HepG2 (cell line): ENCODE results near the gene TF. TPM values are rescaled to one million over a fixed set of nuclear protein-coding genes. Genes with fewer than 3 reads are reported as not detected.

Experiments used
- IRF1 ChIP-seq: sonication (generic); formaldehyde crosslinking; IDR thresholded peaks from 2 replicates; pipeline ENCODE4 v1.4.0; 2020; ENCODE audit warnings: low read depth, mild to moderate bottlenecking, missing genetic modification reagents
- KLF12 ChIP-seq: sonication (generic); formaldehyde crosslinking; IDR thresholded peaks from 2 replicates; pipeline ENCODE4 v1.4.0; 2020; ENCODE audit warnings: missing genetic modification reagents, borderline replicate concordance
- NFIB ChIP-seq: sonication (generic); formaldehyde crosslinking; IDR thresholded peaks from 2 replicates; pipeline ENCODE4 v1.9.0; 2021; ENCODE audit warnings: missing genetic modification reagents, mild to moderate bottlenecking, borderline replicate concordance
- PAX8 ChIP-seq: sonication (generic); formaldehyde crosslinking; IDR thresholded peaks from 2 replicates; pipeline ENCODE4 v1.8.0; 2022; ENCODE audit warnings: mild to moderate bottlenecking, missing genetic modification reagents, borderline replicate concordance
- PRPF4 ChIP-seq: fragments of 200-400 bp; formaldehyde crosslinking; IDR thresholded peaks from 2 replicates; pipeline ENCODE4 v1.6.1; 2016; ENCODE audit warnings: low read length, low read depth; ENCODE audit not compliant: poor library complexity, severe bottlenecking
- SALL2 ChIP-seq: sonication (generic); formaldehyde crosslinking; IDR thresholded peaks from 2 replicates; pipeline ENCODE4 v1.8.1; 2023; ENCODE audit warnings: mild to moderate bottlenecking, missing genetic modification reagents, inconsistent platforms
- ZBTB46 ChIP-seq: sonication (generic); formaldehyde crosslinking; IDR thresholded peaks from 2 replicates; pipeline ENCODE4 v1.4.0; 2020; ENCODE audit warnings: mild to moderate bottlenecking, missing genetic modification reagents, borderline replicate concordance
- ZKSCAN5 ChIP-seq: sonication (generic); formaldehyde crosslinking; IDR thresholded peaks from 2 replicates; pipeline ENCODE4 v1.5.1; 2020; ENCODE audit warnings: mild to moderate bottlenecking, missing genetic modification reagents
- ZMYM4 ChIP-seq: sonication (generic); formaldehyde crosslinking; IDR thresholded peaks from 2 replicates; pipeline ENCODE4 v1.8.1; 2023; ENCODE audit warnings: mild to moderate bottlenecking, missing genetic modification reagents
- ZNF224 ChIP-seq: sonication (generic); formaldehyde crosslinking; IDR thresholded peaks from 2 replicates; pipeline ENCODE4 v1.5.0; 2020; ENCODE audit warnings: mild to moderate bottlenecking, missing genetic modification reagents
- ZNF672 ChIP-seq: sonication (generic); formaldehyde crosslinking; IDR thresholded peaks from 2 replicates; pipeline ENCODE4 v1.8.1; 2022; ENCODE audit warnings: missing genetic modification reagents
- ZNF777 ChIP-seq: sonication (generic); formaldehyde crosslinking; IDR thresholded peaks from 2 replicates; pipeline ENCODE4 v1.4.0; 2020; ENCODE audit warnings: missing genetic modification reagents
- polyA plus RNA-seq, 8 experiments: library from polyadenylated mRNA; depleted of rRNA in 3 of 8; stranded (reverse) in 7 of 8; unstranded in 1 of 8; fragments of >200 nt; fragmentation: Illumina TruSeq in 4 of 8; extraction: Trizol in 4 of 8; gene quantifications; 2 replicates each; pipeline versions ENCODE4 v1.2.1 to v1.2.3, GENCODE V29; 2011 to 2016; ENCODE audit warnings: low read depth in 4 of 8, missing spikeins in 1 of 8, mixed read lengths in 1 of 8; ENCODE audit not compliant: insufficient read depth in 1 of 8
- total RNA-seq, 5 experiments: library from RNA; depleted of rRNA; stranded (reverse); fragments of >200 nt; fragmentation: Illumina TruSeq; extraction: Trizol; gene quantifications; 2 replicates each; pipeline ENCODE4 v1.2.3, GENCODE V29; 2016; ENCODE audit warnings: low read depth in 1 of 5
- TF ChIP-seq, protein P1 (sequence below): sonication (generic); formaldehyde crosslinking; IDR thresholded peaks from 2 replicates; pipeline ENCODE4 v1.5.0; 2020; ENCODE audit warnings: mild to moderate bottlenecking, missing genetic modification reagents
- TF ChIP-seq, protein P2 (sequence below): IDR thresholded peaks from 2 replicates; pipeline ENCODE4 v1.4.0; 2020; ENCODE audit warnings: mild to moderate bottlenecking, missing genetic modification reagents
- TF ChIP-seq, protein P3 (sequence below): sonication (generic); formaldehyde crosslinking; IDR thresholded peaks from 2 replicates; pipeline ENCODE4 v1.4.0; 2020; ENCODE audit warnings: mild to moderate bottlenecking, missing genetic modification reagents, borderline replicate concordance

Gene TF
- total and polyA plus RNA-seq, 2 of the 13 experiments (the other 11 are each of a cell fraction or from before 2014, with no cell fraction given) = 10,074 to 11,821 TPM

GRCh38 chr3:133747907-133748639 is 1.9 kb downstream of the TF start (continued):
- no peak for TF ChIP-seq IRF1
- TF ChIP-seq PRPF4 = no peak
- TF ChIP-seq ZNF777 = no peak
- no peak for TF ChIP-seq ZKSCAN5 (CRISPR knock-in tag)
- TF ChIP-seq KLF12 (CRISPR knock-in tag) = no peak
- TF ChIP-seq NFIB (CRISPR knock-in tag) = no peak
- TF ChIP-seq, protein P1, sequence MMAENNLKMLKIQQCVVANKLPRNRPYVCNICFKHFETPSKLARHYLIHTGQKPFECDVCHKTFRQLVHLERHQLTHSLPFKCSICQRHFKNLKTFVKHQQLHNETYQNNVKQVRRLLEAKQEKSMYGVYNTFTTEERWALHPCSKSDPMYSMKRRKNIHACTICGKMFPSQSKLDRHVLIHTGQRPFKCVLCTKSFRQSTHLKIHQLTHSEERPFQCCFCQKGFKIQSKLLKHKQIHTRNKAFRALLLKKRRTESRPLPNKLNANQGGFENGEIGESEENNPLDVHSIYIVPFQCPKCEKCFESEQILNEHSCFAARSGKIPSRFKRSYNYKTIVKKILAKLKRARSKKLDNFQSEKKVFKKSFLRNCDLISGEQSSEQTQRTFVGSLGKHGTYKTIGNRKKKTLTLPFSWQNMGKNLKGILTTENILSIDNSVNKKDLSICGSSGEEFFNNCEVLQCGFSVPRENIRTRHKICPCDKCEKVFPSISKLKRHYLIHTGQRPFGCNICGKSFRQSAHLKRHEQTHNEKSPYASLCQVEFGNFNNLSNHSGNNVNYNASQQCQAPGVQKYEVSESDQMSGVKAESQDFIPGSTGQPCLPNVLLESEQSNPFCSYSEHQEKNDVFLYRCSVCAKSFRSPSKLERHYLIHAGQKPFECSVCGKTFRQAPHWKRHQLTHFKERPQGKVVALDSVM = no peak
- TF ChIP-seq SALL2 (CRISPR knock-in tag) = 0 out of 2 replicates have a peak, but pooled peaks have one; percentile 61
- no peak for TF ChIP-seq ZNF224
- TF ChIP-seq, protein P2, sequence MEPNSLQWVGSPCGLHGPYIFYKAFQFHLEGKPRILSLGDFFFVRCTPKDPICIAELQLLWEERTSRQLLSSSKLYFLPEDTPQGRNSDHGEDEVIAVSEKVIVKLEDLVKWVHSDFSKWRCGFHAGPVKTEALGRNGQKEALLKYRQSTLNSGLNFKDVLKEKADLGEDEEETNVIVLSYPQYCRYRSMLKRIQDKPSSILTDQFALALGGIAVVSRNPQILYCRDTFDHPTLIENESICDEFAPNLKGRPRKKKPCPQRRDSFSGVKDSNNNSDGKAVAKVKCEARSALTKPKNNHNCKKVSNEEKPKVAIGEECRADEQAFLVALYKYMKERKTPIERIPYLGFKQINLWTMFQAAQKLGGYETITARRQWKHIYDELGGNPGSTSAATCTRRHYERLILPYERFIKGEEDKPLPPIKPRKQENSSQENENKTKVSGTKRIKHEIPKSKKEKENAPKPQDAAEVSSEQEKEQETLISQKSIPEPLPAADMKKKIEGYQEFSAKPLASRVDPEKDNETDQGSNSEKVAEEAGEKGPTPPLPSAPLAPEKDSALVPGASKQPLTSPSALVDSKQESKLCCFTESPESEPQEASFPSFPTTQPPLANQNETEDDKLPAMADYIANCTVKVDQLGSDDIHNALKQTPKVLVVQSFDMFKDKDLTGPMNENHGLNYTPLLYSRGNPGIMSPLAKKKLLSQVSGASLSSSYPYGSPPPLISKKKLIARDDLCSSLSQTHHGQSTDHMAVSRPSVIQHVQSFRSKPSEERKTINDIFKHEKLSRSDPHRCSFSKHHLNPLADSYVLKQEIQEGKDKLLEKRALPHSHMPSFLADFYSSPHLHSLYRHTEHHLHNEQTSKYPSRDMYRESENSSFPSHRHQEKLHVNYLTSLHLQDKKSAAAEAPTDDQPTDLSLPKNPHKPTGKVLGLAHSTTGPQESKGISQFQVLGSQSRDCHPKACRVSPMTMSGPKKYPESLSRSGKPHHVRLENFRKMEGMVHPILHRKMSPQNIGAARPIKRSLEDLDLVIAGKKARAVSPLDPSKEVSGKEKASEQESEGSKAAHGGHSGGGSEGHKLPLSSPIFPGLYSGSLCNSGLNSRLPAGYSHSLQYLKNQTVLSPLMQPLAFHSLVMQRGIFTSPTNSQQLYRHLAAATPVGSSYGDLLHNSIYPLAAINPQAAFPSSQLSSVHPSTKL (CRISPR knock-in tag) = no peak
- TF ChIP-seq PAX8 (CRISPR knock-in tag) = no peak
- TF ChIP-seq ZNF672 (CRISPR knock-in tag) = no peak
- TF ChIP-seq ZMYM4 (CRISPR knock-in tag) = no peak
- TF ChIP-seq ZBTB46 (CRISPR knock-in tag) = no peak
- TF ChIP-seq, protein P3, sequence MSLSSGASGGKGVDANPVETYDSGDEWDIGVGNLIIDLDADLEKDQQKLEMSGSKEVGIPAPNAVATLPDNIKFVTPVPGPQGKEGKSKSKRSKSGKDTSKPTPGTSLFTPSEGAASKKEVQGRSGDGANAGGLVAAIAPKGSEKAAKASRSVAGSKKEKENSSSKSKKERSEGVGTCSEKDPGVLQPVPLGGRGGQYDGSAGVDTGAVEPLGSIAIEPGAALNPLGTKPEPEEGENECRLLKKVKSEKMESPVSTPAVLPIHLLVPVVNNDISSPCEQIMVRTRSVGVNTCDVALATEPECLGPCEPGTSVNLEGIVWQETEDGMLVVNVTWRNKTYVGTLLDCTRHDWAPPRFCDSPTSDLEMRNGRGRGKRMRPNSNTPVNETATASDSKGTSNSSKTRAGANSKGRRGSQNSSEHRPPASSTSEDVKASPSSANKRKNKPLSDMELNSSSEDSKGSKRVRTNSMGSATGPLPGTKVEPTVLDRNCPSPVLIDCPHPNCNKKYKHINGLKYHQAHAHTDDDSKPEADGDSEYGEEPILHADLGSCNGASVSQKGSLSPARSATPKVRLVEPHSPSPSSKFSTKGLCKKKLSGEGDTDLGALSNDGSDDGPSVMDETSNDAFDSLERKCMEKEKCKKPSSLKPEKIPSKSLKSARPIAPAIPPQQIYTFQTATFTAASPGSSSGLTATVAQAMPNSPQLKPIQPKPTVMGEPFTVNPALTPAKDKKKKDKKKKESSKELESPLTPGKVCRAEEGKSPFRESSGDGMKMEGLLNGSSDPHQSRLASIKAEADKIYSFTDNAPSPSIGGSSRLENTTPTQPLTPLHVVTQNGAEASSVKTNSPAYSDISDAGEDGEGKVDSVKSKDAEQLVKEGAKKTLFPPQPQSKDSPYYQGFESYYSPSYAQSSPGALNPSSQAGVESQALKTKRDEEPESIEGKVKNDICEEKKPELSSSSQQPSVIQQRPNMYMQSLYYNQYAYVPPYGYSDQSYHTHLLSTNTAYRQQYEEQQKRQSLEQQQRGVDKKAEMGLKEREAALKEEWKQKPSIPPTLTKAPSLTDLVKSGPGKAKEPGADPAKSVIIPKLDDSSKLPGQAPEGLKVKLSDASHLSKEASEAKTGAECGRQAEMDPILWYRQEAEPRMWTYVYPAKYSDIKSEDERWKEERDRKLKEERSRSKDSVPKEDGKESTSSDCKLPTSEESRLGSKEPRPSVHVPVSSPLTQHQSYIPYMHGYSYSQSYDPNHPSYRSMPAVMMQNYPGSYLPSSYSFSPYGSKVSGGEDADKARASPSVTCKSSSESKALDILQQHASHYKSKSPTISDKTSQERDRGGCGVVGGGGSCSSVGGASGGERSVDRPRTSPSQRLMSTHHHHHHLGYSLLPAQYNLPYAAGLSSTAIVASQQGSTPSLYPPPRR (CRISPR knock-in tag) = peak; percentile 31; the same call in 1 of the 2 replicates
